ENCODE measurements around the gene NDN. TPM values are rescaled to one million over a fixed set of nuclear protein-coding genes. Genes with fewer than 3 reads are reported as not detected.
A peak's percentile ranks its signal among the peaks of the same experiment; 100 is the strongest.

NDN gene
- total RNA-seq, 1 experiment from 2014 or later, result 2.1 TPM

GRCh38 chr15:23644829-23645228 is 42.3 kb downstream of the NDN start:
- no peak for DNase-seq (ENCODE audit: extremely low read depth, low read depth)

GRCh38 chr15:23642413-23643044 is 44.6 kb downstream of the NDN start:
- DNase-seq (ENCODE audit: extremely low read depth, low read depth), result peak; percentile 26

Other genes with a start within 250 kb of the NDN start
- not detected in 2 replicates for gene GOLGA6L2, start 240.1 kb downstream of the NDN start, total RNA-seq (2014; rRNA removed; shearing (Covaris generic))
- gene MKRN3, start 121.6 kb downstream of the NDN start, total RNA-seq (2014; rRNA removed; shearing (Covaris generic)), result not detected in 2 replicates
- gene MAGEL2, start 39.4 kb downstream of the NDN start, total RNA-seq (2014; rRNA removed; shearing (Covaris generic)), result not detected in 2 replicates

All from NCI-H460 (cell line).